B cell (primary cell): Measurements from ENCODE around the gene PLCB4. TPM values are rescaled to one million over a fixed set of nuclear protein-coding genes. Genes with fewer than 3 reads are reported as not detected.

Experiments
- ATAC-seq: fragments of 200-7000 bp; cut with Tn5 transposase; one replicate; pipeline ENCODE4 v1.10.0; 2021; ENCODE audit warnings: low read depth, mild to moderate bottlenecking, moderate number of reproducible peaks, moderate library complexity
- CTCF ChIA-PET: fragments of 350-600 bp; sonication (Branson Sonifier 250); formaldehyde crosslinking; loops from one replicate; lab custom pipeline; 2021; ENCODE audit warnings: antibody characterized with exemption, inconsistent platforms; lab: Charles Lee
- POLR2A ChIA-PET: fragments of 350-600 bp; sonication (Branson Sonifier 250); formaldehyde crosslinking; loops from one replicate; lab custom pipeline; 2021; ENCODE audit warnings: antibody characterized with exemption; lab: Charles Lee
- DNase-seq: peaks from one replicate; pipeline ENCODE4 v3.0.0; 2013
- H2AFZ ChIP-seq: 2 replicates; pipeline ENCODE4 v1.6.1; 2012; ENCODE audit warnings: mild to moderate bottlenecking, low read depth, low read length; ENCODE audit not compliant: insufficient read depth, poor library complexity, severe bottlenecking
- H3K27ac ChIP-seq, 2 donors: 1 replicate in 1 of 2; 2 replicates in 1 of 2; pipeline ENCODE4 v1.5.1; 2012 to 2013; ENCODE audit warnings: low read length in 2 of 2, mild to moderate bottlenecking in 2 of 2, moderate library complexity in 1 of 2
- H3K27me3 ChIP-seq, 4 experiments: fragments of 200-600 bp in 1 of 4; sonication (generic) in 1 of 4; replicated peaks in 1 of 4; 1 replicate in 2 of 4; 2 replicates in 2 of 4; pipeline versions ENCODE4 v1.6.1 to v1.7.0; 2013 to 2016; ENCODE audit warnings: low read length in 3 of 4, mild to moderate bottlenecking in 2 of 4, mixed read lengths in 1 of 4, moderate library complexity in 1 of 4; ENCODE audit not compliant: insufficient read depth in 4 of 4, control insufficient read depth in 3 of 4; ENCODE audit errors: control extremely low read depth in 1 of 4
- H3K36me3 ChIP-seq, 2 experiments: replicated peaks in 1 of 2; 1 replicate in 1 of 2; 2 replicates in 1 of 2; pipeline versions ENCODE4 v1.6.1 to v1.7.1; 2013; ENCODE audit warnings: low read length in 1 of 2; ENCODE audit not compliant: insufficient read depth in 2 of 2, control insufficient read depth in 1 of 2; ENCODE audit errors: control extremely low read depth in 1 of 2, extremely low read depth in 1 of 2
- H3K4me1 ChIP-seq, 2 donors: fragments of 200-600 bp in 1 of 2; sonication (generic) in 1 of 2; 1 replicate in 1 of 2; 2 replicates in 1 of 2; pipeline versions ENCODE4 v1.5.1 to v1.6.1; 2013 to 2017; ENCODE audit warnings: low read length in 2 of 2; ENCODE audit not compliant: control insufficient read depth in 2 of 2, insufficient read depth in 2 of 2
- H3K4me2 ChIP-seq: replicated peaks from 2 replicates; pipeline ENCODE3; 2012; ENCODE audit warnings: mild to moderate bottlenecking, low read depth, low read length; ENCODE audit not compliant: poor library complexity, severe bottlenecking
- H3K4me3 ChIP-seq, 5 experiments: fragments of 200-600 bp in 1 of 5; sonication (generic) in 1 of 5; 1 replicate in 3 of 5; 2 replicates in 2 of 5; pipeline versions ENCODE4 v1.5.1 to v1.7.0; 2011 to 2016; ENCODE audit warnings: low read length in 4 of 5, mild to moderate bottlenecking in 4 of 5, low read depth in 2 of 5, control low read depth in 1 of 5, moderate library complexity in 1 of 5; ENCODE audit not compliant: insufficient read depth in 1 of 5; ENCODE audit errors: control extremely low read depth in 1 of 5, extremely low read depth in 1 of 5
- H3K79me2 ChIP-seq: fragments of 200-600 bp; sonication (generic); one replicate; pipeline ENCODE4 v1.6.0; 2016; ENCODE audit warnings: low read length; ENCODE audit not compliant: control insufficient read depth, insufficient read depth
- H3K9ac ChIP-seq: fragments of 200-600 bp; sonication (generic); 2 replicates; pipeline ENCODE4 v1.6.1; 2017; ENCODE audit warnings: mild to moderate bottlenecking, low read length, moderate library complexity
- H3K9me3 ChIP-seq, 3 donors: one replicate each; pipeline versions ENCODE4 v1.6.1 to v1.7.1; 2013; ENCODE audit warnings: low read length in 2 of 3; ENCODE audit not compliant: control insufficient read depth in 2 of 3, insufficient read depth in 1 of 3; ENCODE audit errors: control extremely low read depth in 1 of 3
- H4K20me1 ChIP-seq: 2 replicates; pipeline ENCODE4 v1.6.0; 2012; ENCODE audit warnings: mild to moderate bottlenecking, low read length; ENCODE audit not compliant: insufficient read depth, control insufficient read depth, poor library complexity, severe bottlenecking
- H3K27ac Mint-ChIP-seq: one replicate; pipeline ENCODE4 v1.8.0; 2021; ENCODE audit warnings: mixed read lengths
- H3K27me3 Mint-ChIP-seq: one replicate; pipeline ENCODE4 v1.8.0; 2021; ENCODE audit warnings: mixed read lengths
- H3K4me1 Mint-ChIP-seq: one replicate; pipeline ENCODE4 v1.8.0; 2021; ENCODE audit warnings: mixed read lengths
- H3K4me3 Mint-ChIP-seq: one replicate; pipeline ENCODE4 v1.8.0; 2021; ENCODE audit warnings: mixed read lengths
- H3K9me3 Mint-ChIP-seq: one replicate; pipeline ENCODE4 v1.8.0; 2022; ENCODE audit warnings: mixed read lengths; ENCODE audit not compliant: insufficient read depth
- EZH2 ChIP-seq: IDR thresholded peaks from 2 replicates; pipeline ENCODE4 v1.6.1; 2012; ENCODE audit warnings: borderline replicate concordance, low read depth, mild to moderate bottlenecking, moderate library complexity, low read length; ENCODE audit not compliant: insufficient read depth, poor library complexity, severe bottlenecking
- WGBS: methylation state at CpG from one replicate; pipeline ENCODE4 v1.1.5; 2013; ENCODE audit warnings: missing lambda C conversion rate; ENCODE audit not compliant: insufficient coverage; 5-methylcytosine and 5-hydroxymethylcytosine counted together
- intact Hi-C: fragments of 100-400 bp; cut with micrococcal nuclease; formaldehyde crosslinking; loops from one replicate; pipeline ENCODE4 v1.10.0; 2022
- polyA plus RNA-seq: library from polyadenylated mRNA; depleted of rRNA; stranded (reverse); fragments of >200 nt; gene quantifications from 2 replicates; pipeline ENCODE4 v1.2.3, GENCODE V29; 2012
- total RNA-seq, 2 donors: library from RNA; stranded (reverse); fragments of 120-200 nt in 1 of 2; gene quantifications; 1 replicate in 1 of 2; 2 replicates in 1 of 2; pipeline versions ENCODE4 v1.2.3 to v1.2.4, GENCODE V29; 2013 to 2022
- TF ChIP-seq, protein P1 (sequence below): fragments of 200-600 bp; IDR thresholded peaks from one replicate; pipeline ENCODE4 v1.8.0; 2022; ENCODE audit warnings: antibody characterized with exemption, mild to moderate bottlenecking

PLCB4 gene
- total and polyA plus RNA-seq, 2 donors (not counting 1 experiment from before 2014, with no cell fraction given), result not detected

DNA sequence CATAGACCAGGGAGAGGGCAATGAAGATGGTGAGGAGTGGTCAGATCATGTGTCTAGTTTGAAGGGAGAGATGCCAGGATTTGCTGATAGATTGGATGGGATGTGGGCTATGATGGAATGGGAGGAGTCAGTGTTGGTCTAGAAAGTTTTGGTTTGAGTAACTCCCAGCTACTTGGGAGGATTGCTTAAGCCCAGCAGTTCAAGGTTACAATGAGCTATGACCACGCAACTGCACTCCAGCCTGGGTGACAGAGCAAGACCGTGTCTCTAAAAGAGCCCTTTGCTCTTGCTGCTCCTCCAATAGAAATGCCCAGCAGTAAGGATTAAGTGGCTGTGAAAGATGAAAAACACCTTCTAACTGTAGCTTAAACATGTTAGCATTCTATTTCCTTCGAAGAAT is 427.3 kb downstream of the PLCB4 start:
- H3K4me1 Mint-ChIP-seq, result no peaks in the 10 kb centered on the region

DNA sequence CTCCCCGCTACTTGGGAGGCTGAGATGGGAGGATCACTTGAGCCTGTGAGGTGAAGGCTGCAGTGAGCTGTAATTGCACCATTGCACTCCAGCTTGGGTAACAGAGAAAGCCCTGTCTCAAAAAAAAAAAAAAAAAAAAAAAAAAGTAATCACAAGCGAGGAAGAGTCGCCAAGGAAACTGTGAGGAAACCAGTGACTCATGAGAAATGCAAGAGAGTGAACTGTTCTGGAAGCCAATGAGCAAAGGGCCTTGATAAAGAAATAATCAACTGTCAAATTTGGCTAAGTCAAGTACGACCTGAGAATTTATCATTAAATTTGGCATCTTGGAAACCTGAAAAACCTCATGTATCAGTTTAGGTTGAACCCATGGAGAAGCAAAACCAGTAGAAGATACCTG is 429.4 kb downstream of the PLCB4 start:
- Histone ChIP-seq H3K27ac (no peak overlapping the region), H3K79me2 (no peaks in the 10 kb centered on the region), H3K4me2 (no peak overlapping the region), H2AFZ (no peak overlapping the region), H4K20me1 (no peaks in the 10 kb centered on the region), H3K9me3 (peaks cover 0 to 2% (median 0%) of the 10 kb centered on the region in 3 donors), H3K36me3 (no peaks in the 10 kb centered on the region), H3K4me3 (no peak overlapping the region), H3K27me3 (peaks cover 0 to 6% (median 1%) of the 10 kb centered on the region in 4 experiments), H3K9ac (no peak overlapping the region), H3K4me1 (peaks cover 0 to 6% of the 10 kb centered on the region in 2 donors)
- Mint-ChIP-seq H3K9me3 (peaks cover 2% of the 10 kb centered on the region), H3K27ac (no peak overlapping the region), H3K4me3 (no peak overlapping the region), H3K27me3 (peaks cover 20% of the 10 kb centered on the region), H3K4me1 (no peaks in the 10 kb centered on the region)
- CTCF ChIA-PET, result no interaction called here
- no peak for DNase-seq
- TF ChIP-seq, protein P1, sequence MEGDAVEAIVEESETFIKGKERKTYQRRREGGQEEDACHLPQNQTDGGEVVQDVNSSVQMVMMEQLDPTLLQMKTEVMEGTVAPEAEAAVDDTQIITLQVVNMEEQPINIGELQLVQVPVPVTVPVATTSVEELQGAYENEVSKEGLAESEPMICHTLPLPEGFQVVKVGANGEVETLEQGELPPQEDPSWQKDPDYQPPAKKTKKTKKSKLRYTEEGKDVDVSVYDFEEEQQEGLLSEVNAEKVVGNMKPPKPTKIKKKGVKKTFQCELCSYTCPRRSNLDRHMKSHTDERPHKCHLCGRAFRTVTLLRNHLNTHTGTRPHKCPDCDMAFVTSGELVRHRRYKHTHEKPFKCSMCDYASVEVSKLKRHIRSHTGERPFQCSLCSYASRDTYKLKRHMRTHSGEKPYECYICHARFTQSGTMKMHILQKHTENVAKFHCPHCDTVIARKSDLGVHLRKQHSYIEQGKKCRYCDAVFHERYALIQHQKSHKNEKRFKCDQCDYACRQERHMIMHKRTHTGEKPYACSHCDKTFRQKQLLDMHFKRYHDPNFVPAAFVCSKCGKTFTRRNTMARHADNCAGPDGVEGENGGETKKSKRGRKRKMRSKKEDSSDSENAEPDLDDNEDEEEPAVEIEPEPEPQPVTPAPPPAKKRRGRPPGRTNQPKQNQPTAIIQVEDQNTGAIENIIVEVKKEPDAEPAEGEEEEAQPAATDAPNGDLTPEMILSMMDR, result no peak
- no peak for TF ChIP-seq EZH2
- POLR2A ChIA-PET, result no interaction called here
- no peak for ATAC-seq
- 100% methylated on average over 2 of the region's 4 CpGs for WGBS
- intact Hi-C loops, result no loop called here

More for the DNA sequence above, 427.3 kb downstream of the PLCB4 start:
- CTCF ChIA-PET, result no interaction called here
- Mint-ChIP-seq H3K4me3 (no peak overlapping the region), H3K27ac (no peak overlapping the region), H3K9me3 (peaks cover 2% of the 10 kb centered on the region), H3K27me3 (peaks cover 11% of the 10 kb centered on the region)
- Histone ChIP-seq H3K9me3 (peaks cover 0 to 2% (median 0%) of the 10 kb centered on the region in 3 donors), H3K4me1 (peaks cover 0 to 6% of the 10 kb centered on the region in 2 donors), H3K36me3 (no peaks in the 10 kb centered on the region), H3K4me3 (no peak overlapping the region), H4K20me1 (no peaks in the 10 kb centered on the region), H3K79me2 (no peaks in the 10 kb centered on the region), H3K4me2 (no peak overlapping the region), H2AFZ (no peak overlapping the region), H3K9ac (no peak overlapping the region), H3K27me3 (peaks cover 0 to 6% (median 0%) of the 10 kb centered on the region in 4 experiments), H3K27ac (no peak overlapping the region)
- no peak for ATAC-seq
- POLR2A ChIA-PET, result no interaction called here
- DNase-seq, result no peak
- intact Hi-C loops, result no loop called here
- 64% methylated on average over 2 of the region's 3 CpGs for WGBS
- TF ChIP-seq, protein P1, result no peak
- TF ChIP-seq EZH2, result no peak
